HL-60/S4 (cell line): Measurements from ENCODE around the gene CTIF.

Experiments used
- in situ Hi-C: fragments of 300-500 bp; cut with MboI; formaldehyde crosslinking; loops from 2 replicates; pipeline ENCODE4 v1.14.3; 2022; ENCODE audit warnings: low sequenced_read_pairs

The CTIF gene

GRCh38 chr18:48902023-48902855 is 363.4 kb downstream of the CTIF start:
- in situ Hi-C loops = no loop called here

DNA sequence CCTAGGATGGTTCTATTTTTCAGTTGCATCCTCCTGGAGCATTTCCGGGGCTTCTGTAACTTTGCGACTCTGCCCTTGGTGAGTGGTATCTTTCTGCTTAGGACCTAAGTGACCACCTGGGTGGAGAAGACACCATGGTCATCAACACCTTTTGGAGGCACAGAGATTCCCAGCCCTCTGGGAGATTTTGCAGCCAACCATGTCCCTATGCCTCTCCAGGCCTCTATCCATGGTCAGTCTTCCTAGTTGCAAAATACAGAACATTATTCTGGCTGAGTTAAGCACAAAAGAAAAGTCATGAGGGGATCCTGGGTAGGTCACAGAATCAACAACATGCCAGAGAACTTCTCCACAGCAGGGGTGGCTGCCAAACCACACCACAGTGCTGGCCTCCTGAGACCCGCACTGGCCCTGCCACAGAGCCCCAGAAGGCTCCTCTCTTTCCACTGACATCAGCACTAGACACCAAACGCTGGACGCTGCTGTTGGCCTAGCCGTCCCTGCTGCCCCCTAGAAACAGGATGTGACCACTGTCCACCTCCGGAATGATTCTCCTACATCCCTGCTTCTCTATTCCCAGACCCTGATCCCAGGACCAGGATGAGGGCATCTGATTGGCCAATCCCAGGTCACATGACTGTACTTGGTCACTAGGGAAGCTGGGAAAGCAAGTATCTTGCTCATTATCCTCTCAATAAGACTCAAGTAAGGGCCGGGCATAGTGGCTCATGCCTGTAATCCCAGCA is 364.2 kb downstream of the CTIF start:
- in situ Hi-C loops = no loop called here

- in situ Hi-C loops = no loop called here
Measured at GRCh38 chr18:48904091-48904490, 365.3 kb downstream of the CTIF start.

DNA sequence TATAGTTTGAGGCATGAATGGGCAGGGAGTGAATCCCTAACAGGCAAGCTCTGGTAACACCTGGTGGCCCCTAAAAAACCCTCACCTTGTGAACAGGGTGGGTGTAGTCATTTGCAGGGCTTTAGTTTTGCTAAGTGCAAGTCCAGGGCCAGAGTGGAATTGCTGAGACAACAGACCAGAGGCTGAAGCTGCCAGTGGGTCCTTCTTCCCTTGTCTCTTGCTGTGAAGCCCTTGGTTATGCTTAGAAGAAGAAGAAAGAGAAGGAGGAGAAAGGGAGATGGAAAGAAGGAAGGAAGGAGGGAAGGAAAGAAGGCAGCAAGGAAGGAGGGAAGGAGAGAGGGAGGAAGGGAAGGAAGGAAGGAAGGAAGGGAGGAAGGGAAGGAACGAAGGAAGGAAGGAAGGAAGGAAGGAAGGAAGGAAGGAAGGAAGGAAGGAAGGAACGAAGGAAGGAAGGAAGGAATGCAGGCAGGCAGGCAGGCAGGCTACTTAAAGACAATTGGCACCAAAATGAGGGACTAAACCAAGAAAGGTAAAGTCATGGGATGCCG is 366.1 kb downstream of the CTIF start:
- in situ Hi-C loops = no loop called here

- in situ Hi-C loops = no loop called here
Measured at GRCh38 chr18:48905513-48905912, 366.7 kb downstream of the CTIF start.

- in situ Hi-C loops = no loop called here
Measured at GRCh38 chr18:48908916-48909315, 370.1 kb downstream of the CTIF start.

DNA sequence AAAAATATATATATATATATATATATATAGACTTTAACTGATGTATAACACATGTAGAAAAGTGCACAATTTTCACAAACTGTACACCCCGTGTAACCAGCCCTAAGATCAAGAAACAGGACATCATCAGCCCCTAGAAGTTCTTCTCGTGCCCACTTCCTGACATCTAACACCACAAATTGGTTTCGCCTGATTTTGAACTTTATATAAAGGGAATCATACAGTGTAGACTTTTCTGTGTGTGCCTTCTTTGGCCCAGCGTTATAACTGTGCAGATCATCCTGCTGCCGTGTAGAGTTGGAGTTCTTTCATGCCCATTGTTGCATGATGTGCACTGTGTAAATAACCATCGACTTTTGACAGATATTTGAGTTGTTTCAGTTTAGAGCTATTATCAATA is 370.9 kb downstream of the CTIF start:
- in situ Hi-C loops = no loop called here

GRCh38 chr18:48910972-48911545 is 372.2 kb downstream of the CTIF start:
- in situ Hi-C loops = no loop called here
